ENCODE results near the gene HACD1. TPM values are rescaled to one million over a fixed set of nuclear protein-coding genes. Genes with fewer than 3 reads are reported as not detected.

Gene HACD1
- total RNA-seq, 4 donors from 2014 or later, result 2.6 to 48.9 (median 18.4) TPM

DNA sequence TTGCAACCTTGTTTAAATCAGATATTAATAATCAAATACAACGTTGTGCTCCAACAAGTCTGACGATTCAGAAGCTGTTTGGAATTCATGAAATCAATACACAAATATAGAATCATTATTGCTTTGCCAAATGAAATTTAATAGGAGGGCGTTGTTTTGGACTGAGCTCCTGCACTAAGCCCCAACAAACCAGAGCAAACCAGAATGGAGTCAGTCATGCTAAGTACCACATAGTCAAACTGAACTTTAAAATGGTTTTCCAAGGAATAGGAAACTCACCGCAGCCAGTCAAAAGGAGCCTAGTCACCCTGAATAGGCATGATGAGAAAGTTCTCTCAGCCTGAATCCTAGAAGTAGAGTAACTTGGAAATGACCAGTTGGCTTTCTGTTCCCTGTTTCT is 53.7 kb downstream of the HACD1 start:
- Histone ChIP-seq H3K36me3 (no peaks in the 10 kb centered on the region), H3K27ac (no peak overlapping the region), H3K4me1 (no peaks in the 10 kb centered on the region), H3K9me3 (no peaks in the 10 kb centered on the region), H3K4me3 (no peak overlapping the region), H3K27me3 (no peaks in the 10 kb centered on the region)
- TF ChIP-seq POLR2A (IDR thresholded peaks at IDR 0.05), result no peak
- TF ChIP-seq, protein P1, sequence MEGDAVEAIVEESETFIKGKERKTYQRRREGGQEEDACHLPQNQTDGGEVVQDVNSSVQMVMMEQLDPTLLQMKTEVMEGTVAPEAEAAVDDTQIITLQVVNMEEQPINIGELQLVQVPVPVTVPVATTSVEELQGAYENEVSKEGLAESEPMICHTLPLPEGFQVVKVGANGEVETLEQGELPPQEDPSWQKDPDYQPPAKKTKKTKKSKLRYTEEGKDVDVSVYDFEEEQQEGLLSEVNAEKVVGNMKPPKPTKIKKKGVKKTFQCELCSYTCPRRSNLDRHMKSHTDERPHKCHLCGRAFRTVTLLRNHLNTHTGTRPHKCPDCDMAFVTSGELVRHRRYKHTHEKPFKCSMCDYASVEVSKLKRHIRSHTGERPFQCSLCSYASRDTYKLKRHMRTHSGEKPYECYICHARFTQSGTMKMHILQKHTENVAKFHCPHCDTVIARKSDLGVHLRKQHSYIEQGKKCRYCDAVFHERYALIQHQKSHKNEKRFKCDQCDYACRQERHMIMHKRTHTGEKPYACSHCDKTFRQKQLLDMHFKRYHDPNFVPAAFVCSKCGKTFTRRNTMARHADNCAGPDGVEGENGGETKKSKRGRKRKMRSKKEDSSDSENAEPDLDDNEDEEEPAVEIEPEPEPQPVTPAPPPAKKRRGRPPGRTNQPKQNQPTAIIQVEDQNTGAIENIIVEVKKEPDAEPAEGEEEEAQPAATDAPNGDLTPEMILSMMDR (IDR thresholded peaks at IDR 0.05), result no peak
- DNase-seq, result no peak
- intact Hi-C loops (cut with DNase I; ENCODE audit: low total_unique reads), result no loop called here

DNA sequence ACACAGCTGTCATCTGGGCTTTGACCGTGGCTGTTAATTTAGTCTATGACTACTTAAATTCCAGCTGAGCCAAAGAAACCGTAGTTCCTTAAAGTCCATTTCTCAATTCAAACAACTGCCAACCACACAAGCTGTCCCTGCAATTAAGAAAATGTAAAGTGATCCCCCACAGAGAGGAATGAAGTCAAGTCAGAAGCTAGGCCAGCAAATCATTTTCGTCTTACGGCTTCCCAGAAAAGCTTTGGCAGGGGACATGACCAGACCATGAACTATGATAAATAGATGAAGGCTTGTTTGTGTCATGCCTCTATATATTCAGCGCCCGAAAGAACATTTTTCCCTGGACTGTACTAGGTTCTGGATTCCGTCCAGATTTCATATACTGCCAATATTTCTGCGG is 54.6 kb downstream of the HACD1 start:
- Histone ChIP-seq H3K27ac (no peak overlapping the region), H3K9me3 (no peaks in the 10 kb centered on the region), H3K27me3 (no peaks in the 10 kb centered on the region), H3K36me3 (no peaks in the 10 kb centered on the region), H3K4me3 (no peak overlapping the region), H3K4me1 (no peaks in the 10 kb centered on the region)
- no peak for TF ChIP-seq POLR2A (IDR thresholded peaks at IDR 0.05)
- TF ChIP-seq, protein P1 (IDR thresholded peaks at IDR 0.05), result no peak
- intact Hi-C loops (cut with DNase I; ENCODE audit: low total_unique reads), result no loop called here
- no peak for DNase-seq

DNA sequence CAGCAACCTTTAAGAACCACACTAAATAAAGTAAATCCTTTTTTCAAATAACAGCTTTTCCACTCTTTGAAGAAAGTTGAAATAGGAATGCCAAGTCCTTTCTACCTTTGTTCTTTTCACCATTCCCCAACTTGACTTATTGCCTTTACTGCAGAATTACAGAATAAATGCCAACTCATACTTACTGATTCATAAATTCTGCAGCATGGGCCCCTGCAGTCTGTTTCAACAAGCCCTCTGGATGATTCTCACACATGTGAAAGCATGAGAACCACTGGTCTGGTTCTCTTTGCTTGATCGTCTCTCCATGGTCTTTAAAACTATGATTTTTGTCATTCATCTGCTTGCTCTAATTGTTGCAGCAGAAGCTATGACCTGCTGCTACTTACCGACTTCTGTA is 56.1 kb downstream of the HACD1 start:
- DNase-seq, result no peak
- Histone ChIP-seq H3K36me3 (no peaks in the 10 kb centered on the region), H3K4me1 (no peaks in the 10 kb centered on the region), H3K4me3 (no peak overlapping the region), H3K27ac (no peak overlapping the region), H3K27me3 (no peaks in the 10 kb centered on the region), H3K9me3 (no peaks in the 10 kb centered on the region)
- TF ChIP-seq, protein P1 (IDR thresholded peaks at IDR 0.05), result no peak
- TF ChIP-seq POLR2A (IDR thresholded peaks at IDR 0.05), result no peak
- intact Hi-C loops (cut with DNase I; ENCODE audit: low total_unique reads), result no loop called here

DNA sequence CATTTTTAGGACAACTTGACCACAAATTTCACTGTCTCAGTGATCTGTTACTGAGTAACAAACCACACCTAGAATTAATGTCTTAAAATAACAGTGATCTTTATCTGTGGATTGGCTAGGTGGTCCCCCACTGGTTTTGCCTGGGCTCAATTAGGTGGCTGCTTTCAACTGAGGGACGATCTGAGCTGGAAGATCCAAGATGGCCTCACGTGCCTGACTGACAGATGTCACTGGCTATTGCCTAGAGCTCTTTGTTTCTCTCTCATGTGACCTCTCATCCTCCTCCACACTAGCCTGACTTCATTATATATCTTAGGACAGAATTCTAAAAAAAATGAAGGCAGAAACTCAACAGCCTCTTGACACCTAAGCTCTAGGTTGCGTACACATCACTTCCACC is 59.7 kb downstream of the HACD1 start:
- intact Hi-C loops (cut with DNase I; ENCODE audit: low total_unique reads), result no loop called here
- no peak overlapping the region for H3K27ac ChIP-seq
- no peaks in the 10 kb centered on the region for H3K4me1 ChIP-seq
- TF ChIP-seq, protein P1 (IDR thresholded peaks at IDR 0.05), result no peak
- TF ChIP-seq POLR2A (IDR thresholded peaks at IDR 0.05), result no peak
- H3K4me3 ChIP-seq, result no peak overlapping the region
- H3K9me3 ChIP-seq, result no peaks in the 10 kb centered on the region
- no peaks in the 10 kb centered on the region for H3K36me3 ChIP-seq
- H3K27me3 ChIP-seq, result no peaks in the 10 kb centered on the region
- no peak for DNase-seq

DNA sequence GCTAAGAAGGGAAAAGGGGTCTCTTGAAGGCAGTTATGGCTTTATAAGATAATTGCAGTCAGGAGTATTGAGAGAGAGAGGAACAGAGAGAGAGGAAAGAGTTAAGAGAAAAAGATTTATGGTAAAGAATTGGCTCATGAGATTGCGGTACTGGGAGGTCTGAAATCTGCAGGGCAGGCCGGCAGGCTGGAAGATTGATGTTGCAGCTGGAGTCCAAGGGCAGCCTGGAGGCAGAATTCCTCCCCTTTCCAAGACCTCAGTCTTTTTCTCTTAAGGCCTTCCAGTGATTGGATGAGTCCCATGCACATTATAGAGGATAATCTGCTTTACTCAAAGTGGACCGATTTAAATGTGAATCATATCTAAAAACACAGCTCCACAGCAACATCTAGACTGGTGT is 68.4 kb downstream of the HACD1 start:
- Histone ChIP-seq H3K4me3 (no peak overlapping the region), H3K4me1 (no peaks in the 10 kb centered on the region), H3K9me3 (no peaks in the 10 kb centered on the region), H3K36me3 (no peaks in the 10 kb centered on the region), H3K27me3 (no peaks in the 10 kb centered on the region), H3K27ac (no peak overlapping the region)
- intact Hi-C loops (cut with DNase I; ENCODE audit: low total_unique reads), result no loop called here
- no peak for TF ChIP-seq POLR2A (IDR thresholded peaks at IDR 0.05)
- TF ChIP-seq, protein P1 (IDR thresholded peaks at IDR 0.05), result no peak
- no peak for DNase-seq

Data from uterus (tissue), 4 donors.